Measurements from ENCODE around the gene TBC1D7.
A peak's percentile ranks its signal among the peaks of the same experiment; 100 is the strongest.

Gene TBC1D7

DNA sequence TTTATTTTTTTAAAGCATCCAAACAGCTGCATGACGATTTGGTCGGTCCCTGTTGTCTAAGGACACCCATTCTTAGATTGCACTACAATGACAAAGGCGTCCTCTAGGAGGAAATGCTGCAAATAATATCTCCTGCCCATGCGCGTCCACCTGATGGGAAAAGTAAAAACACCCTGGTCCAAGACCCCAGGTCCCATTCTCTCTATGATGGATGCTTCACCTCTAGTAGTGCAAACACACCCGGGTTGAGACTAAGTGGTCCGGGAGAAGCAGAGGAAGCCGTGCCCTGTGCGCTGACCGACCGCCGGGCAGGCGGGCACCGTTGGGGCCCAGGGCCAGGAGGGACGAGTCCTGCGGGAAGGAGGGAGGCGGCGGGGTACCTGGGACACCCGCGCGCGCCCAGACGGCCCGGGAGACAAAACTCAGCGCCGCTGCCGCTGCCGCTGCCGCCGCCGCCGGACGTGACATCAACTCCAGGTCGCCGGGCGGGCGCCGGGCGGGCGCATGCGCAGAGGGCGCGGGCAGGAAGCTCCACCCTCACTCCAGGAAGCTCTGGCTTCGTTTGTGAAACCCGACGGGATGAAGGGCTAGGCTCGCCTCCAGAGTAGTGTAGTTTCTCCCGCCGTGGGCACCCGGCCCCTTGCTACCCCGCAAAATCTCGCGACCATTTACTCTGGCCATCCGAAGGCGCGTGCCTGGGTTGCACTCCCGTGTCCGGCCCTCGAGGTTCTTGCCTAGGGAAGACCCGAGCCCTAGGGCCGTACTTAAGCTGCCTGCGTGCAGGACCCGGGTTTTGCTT, at the start of gene TBC1D7:
Gene TBC1D7, minus strand, starts transcription at position 462 of the 799 bp plus-strand sequence. CDS start 1,639 bp downstream, outside the sequence.
- DNase-seq = peak; percentile 92

DNA sequence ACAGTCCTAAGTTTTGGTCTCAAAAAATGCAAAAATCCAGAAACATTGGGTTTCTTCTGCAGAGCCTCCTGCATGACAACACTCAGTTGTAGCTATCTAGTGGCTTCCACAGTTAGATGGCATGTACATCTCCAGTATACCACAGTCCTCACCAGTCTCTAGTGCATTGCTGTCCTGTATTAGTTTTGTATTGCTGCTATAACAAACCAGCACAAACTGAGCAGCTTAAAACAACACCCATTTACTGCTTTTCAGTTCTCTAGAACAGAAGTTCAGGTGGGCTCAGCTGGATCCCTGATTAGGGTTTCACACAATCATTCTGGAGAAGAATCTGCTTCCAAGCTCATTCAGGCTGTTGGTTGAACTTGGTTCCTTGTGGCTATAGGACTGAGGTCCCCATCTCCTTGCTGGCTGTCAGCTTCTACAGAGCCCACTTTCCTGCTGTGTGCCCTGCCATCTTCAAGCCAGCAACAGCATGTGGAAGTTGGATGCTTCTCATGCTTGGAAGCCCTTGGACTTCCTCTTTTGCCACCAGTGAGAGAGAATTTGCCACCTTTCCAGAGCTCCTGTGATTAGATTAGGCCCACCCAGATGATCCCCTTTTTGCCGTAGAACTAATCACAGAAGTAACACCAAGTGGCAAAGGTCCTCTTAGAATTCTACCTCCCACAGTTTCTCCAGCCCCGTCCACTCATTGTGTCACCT, 48.9 kb upstream of the TBC1D7 start:
- no peak for DNase-seq

DNA sequence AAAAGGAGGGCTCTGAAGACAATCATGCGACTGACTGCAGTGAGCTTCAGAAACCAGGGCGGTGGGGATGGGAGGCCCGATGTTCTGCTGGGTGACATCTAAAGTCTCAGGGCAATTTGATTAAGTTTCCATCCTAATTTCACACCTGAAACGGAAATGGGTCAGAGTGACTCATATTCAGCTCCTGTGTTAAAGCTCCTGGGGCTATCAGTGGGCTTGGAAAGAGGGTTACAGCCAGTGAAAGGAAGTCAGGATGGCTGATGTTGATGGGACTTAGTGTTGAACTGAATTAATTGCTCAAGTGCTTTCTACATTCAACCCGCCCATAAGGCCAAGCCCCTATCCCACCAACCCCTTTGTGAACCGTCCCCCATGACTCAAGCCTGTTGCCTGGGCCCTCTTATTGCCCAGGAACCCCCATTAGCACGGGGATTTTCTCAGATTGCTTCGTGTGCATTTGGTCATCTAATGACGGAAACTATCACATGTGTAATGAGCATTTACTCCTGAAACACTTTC, 47.1 kb upstream of the TBC1D7 start:
- DNase-seq = no peak

DNA sequence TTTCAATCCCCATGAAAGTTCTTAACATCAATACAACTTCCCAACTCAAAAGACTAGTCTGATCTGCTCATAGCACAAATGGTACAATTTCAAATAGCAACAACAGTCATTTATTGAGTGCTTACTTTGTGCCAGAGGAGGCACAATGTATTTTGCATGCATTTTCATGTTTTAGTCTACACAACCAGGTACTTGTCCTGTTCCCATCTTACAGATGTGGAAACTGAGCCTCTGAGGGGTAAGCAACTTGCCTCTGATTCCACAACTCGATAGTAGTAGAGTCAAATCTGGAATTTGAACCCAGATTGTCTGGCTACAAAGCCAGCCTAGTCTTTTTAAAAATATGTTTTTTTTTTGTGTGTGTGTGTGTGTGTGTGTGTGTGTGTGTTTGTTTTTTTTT, 45.6 kb upstream of the TBC1D7 start:
- DNase-seq = no peak

DNA sequence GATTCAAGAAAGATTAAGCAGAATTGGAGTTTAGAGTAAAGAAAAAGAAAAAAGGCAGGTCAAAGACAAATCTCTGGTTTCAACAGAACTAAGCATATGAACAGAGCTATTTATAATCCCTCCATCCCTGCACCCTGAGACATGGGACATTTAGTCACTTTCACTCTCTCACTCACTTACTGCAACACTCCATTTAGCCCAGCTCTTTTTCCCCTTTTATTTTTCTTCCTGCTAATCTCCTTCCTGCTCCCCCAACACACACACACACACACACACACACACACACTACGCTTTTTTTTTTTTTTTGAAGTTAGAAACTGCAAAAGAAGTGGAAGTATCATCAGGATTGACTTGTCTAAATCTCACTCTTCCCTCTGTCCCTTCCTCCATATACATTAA, 45.1 kb upstream of the TBC1D7 start:
- DNase-seq = no peak

DNA sequence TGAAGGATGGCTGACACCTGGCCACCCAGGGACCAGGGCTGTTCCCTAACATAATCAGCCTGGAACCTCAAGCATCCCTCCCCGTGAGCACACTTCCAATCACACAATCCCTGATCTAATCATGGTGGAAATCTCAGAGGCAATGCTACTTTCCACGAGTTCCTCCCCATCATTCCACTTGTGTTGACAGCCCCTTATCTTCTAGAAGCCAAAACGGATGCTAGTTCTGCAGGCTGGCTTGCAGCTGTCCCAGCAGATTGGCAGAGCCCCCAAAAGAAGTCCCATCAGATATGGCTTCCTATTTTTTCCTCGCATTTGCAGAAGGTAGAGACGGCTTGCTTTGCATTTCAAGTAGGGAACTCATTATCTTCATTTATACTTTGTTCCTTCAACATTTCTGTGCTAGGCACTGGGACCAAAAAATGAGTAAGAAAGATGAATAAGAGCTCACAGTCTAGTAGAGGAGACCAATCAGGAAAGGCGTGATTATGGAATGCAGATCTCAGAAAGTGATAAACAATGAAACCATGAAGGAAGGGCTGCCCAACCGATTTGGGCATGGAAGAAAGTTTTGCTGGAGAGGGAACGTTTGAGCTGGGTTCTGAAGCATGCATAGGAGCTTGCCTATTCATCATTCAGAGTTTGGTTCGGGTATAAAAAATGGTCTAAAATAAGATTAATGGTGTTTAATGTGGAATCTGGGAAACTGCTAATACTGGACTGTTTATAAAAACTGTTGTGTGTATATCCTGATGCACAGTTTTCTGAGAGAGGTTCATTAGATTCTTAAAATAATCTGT, 44.6 kb upstream of the TBC1D7 start:
- DNase-seq = no peak

DNA sequence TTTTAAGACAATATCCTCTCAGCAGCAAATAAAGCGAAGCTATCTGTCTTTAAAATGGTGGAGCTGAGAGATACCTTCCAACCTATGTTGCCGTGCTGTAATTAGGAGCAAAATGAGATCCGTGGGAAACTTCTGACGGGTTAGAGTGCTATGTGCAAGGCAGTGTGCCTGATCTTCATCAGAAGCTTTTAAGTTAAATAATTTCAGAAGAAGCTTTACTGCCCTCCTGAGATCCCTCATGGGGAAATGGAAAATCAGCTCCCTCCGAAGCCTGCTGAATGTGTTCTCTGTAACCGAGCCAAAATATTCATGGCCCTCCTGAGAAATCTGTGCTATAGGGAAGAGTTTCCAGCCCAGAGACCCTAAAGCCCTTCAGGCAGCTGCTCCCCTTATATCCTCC, 43.7 kb upstream of the TBC1D7 start:
- no peak for DNase-seq

DNA sequence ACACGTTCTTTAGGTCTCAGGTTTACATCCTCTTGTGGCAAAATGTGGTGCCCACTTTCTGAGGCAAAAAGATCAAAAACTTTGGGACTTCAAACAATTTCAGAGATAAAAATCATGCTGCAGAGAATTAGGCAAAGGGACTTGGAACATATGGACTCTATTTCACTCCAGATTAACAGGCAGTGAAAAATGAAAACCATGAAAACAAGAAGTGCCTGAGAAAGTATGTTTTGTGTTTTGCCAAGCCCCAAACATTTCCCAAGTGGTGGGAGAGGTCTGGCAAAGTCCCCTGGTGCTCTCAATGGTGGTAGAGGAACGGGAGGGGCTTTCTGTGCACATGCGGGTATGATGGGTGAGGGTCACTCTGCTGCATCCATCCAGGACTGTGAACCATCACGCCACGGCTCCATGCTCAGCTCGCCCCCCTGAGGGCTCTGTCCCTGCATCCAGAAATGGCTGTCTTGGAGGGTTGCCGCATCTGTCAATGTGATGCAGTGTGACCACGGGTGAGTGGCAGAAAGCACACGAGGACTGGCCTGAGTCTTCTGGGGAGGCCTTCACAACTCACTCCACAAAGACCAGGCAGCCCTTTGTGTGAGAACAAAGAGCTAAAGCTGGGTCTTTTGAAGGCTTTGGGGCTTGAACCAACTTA, 43.2 kb upstream of the TBC1D7 start:
- DNase-seq = no peak

DNA sequence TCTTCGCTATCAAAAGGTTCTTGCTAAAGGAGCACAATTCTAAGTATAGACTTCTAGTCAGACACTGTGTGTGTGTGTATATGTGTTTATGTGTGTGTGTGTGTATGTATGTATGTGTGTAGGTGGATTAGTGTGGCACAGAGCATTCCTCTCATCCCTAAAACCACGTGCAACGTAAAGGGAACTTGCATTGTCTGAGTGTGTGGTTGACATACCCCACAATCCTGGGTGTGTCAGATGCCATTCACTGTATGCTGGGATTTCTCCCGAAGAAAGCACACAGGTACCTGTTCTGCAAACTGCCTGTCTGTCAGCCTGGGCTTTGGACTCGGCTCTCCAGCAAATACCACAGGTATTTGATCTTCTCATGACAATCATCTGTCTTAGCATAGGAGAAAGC, 42.3 kb upstream of the TBC1D7 start:
- DNase-seq = no peak

DNA sequence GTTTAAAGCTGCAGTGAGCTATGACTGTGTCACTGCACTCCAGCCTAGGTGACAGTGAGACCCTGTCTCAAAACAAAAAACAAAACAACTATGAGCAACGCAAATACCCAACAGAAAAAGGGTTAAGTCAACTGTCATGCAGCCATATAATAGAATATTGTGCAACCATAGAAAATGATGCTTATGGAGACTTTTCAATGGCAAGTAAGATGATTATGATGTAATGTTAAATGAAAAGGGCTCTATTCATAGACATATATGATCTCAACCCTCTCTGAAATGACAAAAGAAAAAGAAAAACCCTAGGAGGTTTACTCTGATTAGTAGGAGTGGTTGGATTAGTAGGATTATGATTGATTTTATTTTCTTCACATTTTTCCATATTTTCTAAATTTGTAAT, 41.3 kb upstream of the TBC1D7 start:
- DNase-seq = no peak

DNA sequence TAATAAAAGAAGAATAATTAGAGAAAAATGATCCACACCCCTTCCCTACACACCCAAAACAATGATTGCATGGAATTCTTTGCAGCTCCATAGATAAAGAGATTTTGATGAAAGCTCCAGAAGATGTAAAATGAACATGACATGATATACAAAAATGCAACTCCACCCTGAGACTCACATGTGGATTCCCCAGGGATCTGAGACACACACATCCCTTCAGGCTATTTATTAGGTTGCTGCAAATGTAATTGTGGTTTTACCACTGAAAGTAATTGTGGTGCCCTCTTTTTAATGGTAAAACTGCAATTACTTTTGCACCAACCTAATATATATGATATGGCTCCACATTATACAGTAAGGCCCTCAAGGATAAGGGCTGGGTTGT, 40.4 kb upstream of the TBC1D7 start:
- no peak for DNase-seq

DNA sequence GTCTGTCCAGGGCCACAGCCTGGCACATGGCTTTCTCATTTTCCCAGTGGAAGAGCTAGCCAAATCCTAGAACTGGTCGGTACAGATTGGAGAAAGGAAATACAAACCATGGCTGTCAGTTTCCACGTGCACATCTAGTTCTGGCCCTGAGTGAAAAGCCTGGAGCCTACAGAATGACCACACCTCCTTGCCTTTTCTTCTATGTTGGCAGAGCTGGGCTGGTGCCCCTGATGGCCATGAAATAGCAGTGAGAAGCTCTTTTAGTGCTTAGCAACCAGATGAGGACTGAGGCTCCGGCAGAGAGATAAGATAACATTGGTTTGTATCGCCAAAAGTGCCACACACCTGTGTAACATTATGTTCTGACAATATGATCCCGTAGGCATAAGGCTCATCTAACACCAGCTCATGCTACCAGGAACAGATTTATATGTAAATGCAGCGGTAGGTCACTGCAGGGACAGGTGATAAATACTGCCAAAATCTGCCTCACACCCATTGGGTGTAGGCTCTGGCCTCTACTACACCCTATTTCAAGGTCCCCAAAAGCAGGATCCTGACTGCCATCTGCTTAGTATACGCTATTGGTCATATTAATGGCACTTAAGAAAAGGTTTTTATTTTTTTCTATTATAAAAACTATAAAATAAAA, 39.9 kb upstream of the TBC1D7 start:
- no peak for DNase-seq

DNA sequence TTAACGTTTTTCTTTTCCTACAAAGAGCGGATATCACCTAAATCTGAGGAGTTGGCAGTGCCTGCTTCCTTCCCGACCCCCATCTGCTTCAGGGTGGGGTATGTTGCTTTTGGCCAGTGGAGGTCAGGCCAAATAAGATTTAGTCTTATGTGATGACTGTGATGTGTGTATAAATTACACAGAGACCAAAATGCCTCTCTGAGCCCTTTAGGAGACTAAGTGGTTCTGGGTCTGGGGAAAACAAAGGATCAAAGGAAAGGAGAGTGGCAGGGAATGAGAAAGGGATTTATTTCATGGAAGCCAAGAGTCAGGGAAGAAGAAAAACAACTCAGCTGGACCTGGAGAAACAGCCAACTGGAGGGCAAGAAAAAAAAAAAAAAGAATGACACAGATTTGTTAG, 39.1 kb upstream of the TBC1D7 start:
- DNase-seq = no peak

DNA sequence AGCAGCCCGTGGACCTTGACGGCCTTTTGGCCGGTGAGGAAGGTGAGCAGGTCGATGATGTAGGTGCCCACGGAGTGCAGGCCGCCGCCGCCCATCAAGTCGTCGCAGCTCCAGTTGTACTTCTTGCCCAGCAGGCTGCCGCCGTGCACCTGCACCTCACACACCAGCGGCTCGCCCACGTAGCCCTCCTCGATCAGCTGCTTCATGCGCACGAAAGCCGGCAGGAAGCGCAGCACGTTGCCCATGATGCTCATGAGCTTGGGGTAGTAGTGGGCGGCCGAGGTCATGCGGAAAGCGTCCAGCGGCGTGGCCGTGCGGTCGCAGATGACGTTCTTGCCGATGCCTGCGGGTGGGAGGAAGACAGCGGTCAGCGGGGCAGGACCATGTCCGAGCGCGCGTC, 37.0 kb upstream of the TBC1D7 start:
- DNase-seq = no peak

DNA sequence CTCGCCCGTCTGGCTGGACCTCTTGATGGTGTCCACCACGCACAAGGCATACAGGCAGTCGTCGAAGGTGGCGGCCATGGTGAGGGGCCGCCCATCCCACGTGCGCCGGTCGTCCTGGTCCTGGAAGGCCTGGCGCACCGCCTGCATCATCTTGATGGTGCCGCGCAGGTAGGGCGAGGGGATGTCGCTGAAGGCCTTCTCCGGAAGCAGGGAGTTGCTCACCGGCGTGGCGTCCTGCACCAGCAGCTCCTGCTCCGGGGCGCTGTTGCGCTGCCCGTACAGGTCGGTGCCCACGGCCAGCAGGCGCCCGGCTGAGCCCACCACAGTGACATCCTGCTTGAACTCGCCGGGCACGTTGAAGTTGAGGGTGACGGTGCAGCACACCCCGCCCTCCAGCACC, 36.5 kb upstream of the TBC1D7 start:
- DNase-seq = no peak

DNA sequence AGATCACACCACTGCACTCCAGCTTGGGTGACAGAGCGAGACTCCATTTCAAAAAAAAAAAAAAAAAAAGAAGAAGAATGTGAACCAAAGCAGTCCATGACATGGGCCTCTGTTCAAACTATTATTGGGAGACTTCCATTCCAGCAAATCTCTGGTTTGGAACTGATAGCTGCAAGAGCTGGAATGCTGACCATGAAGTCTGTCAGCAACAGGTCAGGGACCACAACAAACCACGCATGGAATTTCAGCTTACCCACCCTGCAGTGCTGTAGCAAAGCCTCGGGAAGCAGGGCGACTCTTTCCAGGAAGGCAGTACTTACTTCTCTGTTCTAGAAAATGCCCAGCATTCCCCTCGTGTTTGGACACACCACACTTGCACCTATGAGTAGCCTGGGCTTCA, 34.1 kb upstream of the TBC1D7 start:
- DNase-seq = no peak

DNA sequence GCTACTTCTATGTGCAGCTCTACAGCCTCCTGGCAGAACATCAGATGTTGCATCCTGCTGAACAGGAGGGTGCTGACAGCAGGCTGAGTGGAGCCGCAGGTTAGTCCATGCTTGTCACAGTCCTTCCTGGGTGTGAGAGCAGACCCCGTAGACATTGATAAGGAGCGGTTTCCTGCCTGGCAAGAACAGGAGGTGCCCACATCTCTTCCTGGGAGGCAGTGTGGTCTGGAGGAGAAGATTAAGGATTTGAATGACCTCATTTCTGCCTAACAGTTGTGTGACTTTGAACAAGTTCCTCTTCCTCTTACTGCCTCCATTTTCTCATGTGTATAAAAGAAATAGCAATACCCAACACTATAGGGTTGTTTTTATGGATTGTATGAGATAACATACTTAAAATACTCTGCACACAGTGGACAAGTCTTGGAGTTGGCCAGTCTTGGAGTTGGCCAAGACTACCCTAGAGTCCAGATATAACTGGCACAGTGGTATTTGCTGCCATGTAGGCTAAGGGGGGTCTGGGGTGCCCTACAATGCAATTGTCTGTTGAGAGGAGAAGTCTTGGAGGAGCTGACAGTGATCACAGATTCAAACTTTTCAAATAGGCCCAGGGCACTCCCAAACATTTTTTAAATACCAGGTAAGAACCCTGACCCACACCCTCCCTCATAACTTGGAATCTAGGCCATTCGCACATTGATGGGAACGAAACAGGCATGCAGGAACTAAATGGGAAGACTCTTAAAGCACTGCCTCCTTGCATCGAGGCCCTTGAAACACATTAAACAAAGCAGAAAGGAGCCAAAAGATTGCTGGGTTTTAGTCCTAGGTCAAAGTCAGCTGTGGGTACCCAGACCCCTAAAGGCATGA, 32.6 kb upstream of the TBC1D7 start:
- no peak for DNase-seq

DNA sequence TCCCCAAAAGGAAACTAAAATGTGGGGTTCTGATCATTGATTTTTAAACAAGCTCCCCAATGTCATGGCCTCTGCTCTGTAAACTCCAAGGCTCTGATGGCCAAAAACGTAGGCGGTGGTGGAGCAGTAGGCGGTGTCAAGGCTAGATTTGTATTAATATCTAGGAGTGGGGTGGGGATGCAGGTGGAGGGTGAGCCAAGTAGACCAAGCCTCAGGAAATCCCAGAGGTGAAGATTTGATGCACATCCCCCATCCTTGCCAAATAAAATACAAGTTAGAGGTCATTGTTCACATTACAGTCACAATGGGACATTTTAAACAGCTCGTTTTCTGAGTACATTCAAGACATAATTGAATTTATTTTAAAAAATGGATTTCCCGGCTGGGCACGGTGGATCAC, 30.9 kb upstream of the TBC1D7 start:
- no peak for DNase-seq

DNA sequence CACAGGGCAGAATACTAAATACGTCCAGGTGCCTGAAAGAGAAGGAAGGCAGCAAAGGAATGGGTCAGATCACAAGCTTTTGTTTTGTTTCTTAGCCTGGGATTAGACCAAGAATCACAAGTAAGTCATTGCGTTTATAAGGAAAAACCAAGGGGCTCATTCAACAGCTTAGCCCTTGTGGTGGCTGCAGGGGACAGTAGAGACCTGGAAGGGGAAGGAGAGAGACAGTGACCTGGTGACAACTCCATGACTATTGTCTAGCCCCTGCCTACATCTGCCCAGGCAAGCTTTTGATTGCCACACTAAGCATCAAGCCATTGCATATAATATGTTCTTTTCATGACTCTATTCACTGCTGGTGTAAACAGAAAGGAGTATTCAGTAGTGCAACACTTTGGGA, 30.2 kb upstream of the TBC1D7 start:
- DNase-seq = no peak

DNA sequence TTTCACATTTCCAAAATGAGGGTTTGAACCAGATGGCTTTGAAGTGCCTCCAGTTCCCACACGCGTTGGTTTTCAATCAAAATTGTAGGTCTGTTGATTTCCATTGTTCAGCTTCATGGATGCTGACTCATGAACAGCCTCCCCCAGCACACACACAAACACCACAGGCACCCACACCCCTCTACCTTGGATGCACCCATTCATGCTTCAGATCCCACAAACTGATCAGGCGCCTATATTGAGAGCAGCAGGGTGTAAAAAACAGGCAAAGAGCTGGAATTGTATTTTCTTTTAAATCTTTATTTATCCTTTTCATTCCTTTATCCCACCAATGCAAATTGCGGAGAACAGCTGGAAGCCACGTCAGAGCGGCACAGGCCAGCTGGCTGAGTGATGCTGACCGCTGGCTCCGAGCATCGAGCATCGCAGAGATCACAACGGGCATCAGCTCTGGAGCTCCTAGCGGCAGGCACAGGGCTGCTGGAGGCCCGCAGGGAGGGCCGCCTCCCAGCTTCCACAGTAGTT, 29.3 kb upstream of the TBC1D7 start:
- no peak for DNase-seq

Measured in NCI-H1105 treated with DMSO at 0.1 percent for 48 hours (cell line).